SK-N-SH (cell line): ENCODE data around the gene HOXA10. TPM values are rescaled to one million over a fixed set of nuclear protein-coding genes. Genes with fewer than 3 reads are reported as not detected.
A peak's percentile ranks its signal among the peaks of the same experiment; 100 is the strongest.

Source experiments
- CTCF ChIA-PET: fragments of 300-600, 350-600 bp; formaldehyde crosslinking; extraction: SDS; loops from one replicate; lab custom pipeline; 2021; lab: Yijun Ruan, JAX
- POLR2A ChIA-PET: fragments of 350-600 bp; sonication (Branson Sonifier 250); formaldehyde crosslinking; extraction: SDS; loops from one replicate; lab custom pipeline; 2020; ENCODE audit warnings: antibody characterized with exemption, inconsistent platforms; lab: Yijun Ruan, JAX
- DNase-seq: peaks from one replicate; pipeline ENCODE4 v3.0.0; 2012
- H2AFZ ChIP-seq: fragments of 200-600 bp; sonication (generic); 2 replicates; pipeline ENCODE4 v1.8.1; 2016; ENCODE audit warnings: antibody characterized with exemption, mild to moderate bottlenecking, low read depth
- H3F3A ChIP-seq: fragments of 200-600 bp; sonication (generic); replicated peaks from 2 replicates; pipeline ENCODE3; 2016; ENCODE audit warnings: antibody characterized with exemption, mild to moderate bottlenecking; ENCODE audit not compliant: insufficient read depth
- H3K27ac ChIP-seq, 2 experiments: fragments of 200-500 bp in 1 of 2; fragments of 200-600 bp in 1 of 2; sonication (Bioruptor generic) in 1 of 2; sonication (generic), shearing (Covaris generic) in 1 of 2; 2 replicates each; pipeline versions ENCODE4 v1.5.1 to v1.6.1; 2014 to 2016; ENCODE audit warnings: low read depth in 2 of 2, inconsistent platforms in 1 of 2, low read length in 1 of 2, mild to moderate bottlenecking in 1 of 2, mixed read lengths in 1 of 2
- H3K27me3 ChIP-seq: fragments of 200-600 bp; sonication (generic), shearing (Covaris generic); 2 replicates; pipeline ENCODE4 v1.6.1; 2016; ENCODE audit warnings: mixed run types; ENCODE audit not compliant: insufficient read depth
- H3K36me3 ChIP-seq, 2 experiments: fragments of 200-500 bp in 1 of 2; fragments of 200-600 bp in 1 of 2; sonication (Bioruptor generic) in 1 of 2; sonication (generic) in 1 of 2; replicated peaks in 1 of 2; 2 replicates each; pipeline versions ENCODE3 to v1.5.1; 2014 to 2016; ENCODE audit warnings: low read length in 1 of 2, mild to moderate bottlenecking in 1 of 2; ENCODE audit not compliant: insufficient read depth in 2 of 2, control insufficient read depth in 1 of 2
- H3K4me1 ChIP-seq, 2 experiments: fragments of 200-500 bp in 1 of 2; fragments of 200-600 bp in 1 of 2; sonication (Bioruptor generic) in 1 of 2; sonication (generic), shearing (Covaris generic) in 1 of 2; 2 replicates each; pipeline versions ENCODE4 v1.5.1 to v1.6.1; 2014 to 2016; ENCODE audit warnings: low read depth in 1 of 2, low read length in 1 of 2, mixed run types in 1 of 2; ENCODE audit not compliant: insufficient read depth in 2 of 2, control insufficient read depth in 1 of 2
- H3K4me2 ChIP-seq: fragments of 200-600 bp; sonication (generic), shearing (Covaris generic); 2 replicates; pipeline ENCODE4 v1.6.1; 2017; ENCODE audit warnings: mixed run types
- H3K4me3 ChIP-seq, 2 experiments: fragments of 200-500 bp in 1 of 2; fragments of 200-600 bp in 1 of 2; sonication (Bioruptor generic) in 1 of 2; sonication (generic), shearing (Covaris generic) in 1 of 2; 2 replicates each; pipeline versions ENCODE4 v1.5.1 to v1.8.1; 2014 to 2016; ENCODE audit warnings: low read depth in 2 of 2, inconsistent platforms in 1 of 2, low read length in 1 of 2, mild to moderate bottlenecking in 1 of 2, mixed read lengths in 1 of 2, moderate library complexity in 1 of 2
- H3K79me2 ChIP-seq: fragments of 200-600 bp; sonication (generic); 2 replicates; pipeline ENCODE4 v1.8.1; 2017; ENCODE audit warnings: mild to moderate bottlenecking; ENCODE audit not compliant: insufficient read depth
- H3K9ac ChIP-seq: fragments of 200-600 bp; sonication (generic); 2 replicates; pipeline ENCODE4 v1.6.1; 2017; ENCODE audit warnings: mixed run types
- H3K9me2 ChIP-seq: fragments of 200-600 bp; sonication (generic); 2 replicates; pipeline ENCODE4 v1.6.1; 2017; ENCODE audit warnings: mixed run types
- H3K9me3 ChIP-seq: fragments of 200-600 bp; sonication (generic); 2 replicates; pipeline ENCODE4 v1.6.1; 2017; ENCODE audit warnings: mixed run types, mild to moderate bottlenecking, moderate library complexity
- H4K20me1 ChIP-seq: fragments of 200-600 bp; sonication (generic); 2 replicates; pipeline ENCODE4 v1.6.1; 2017; ENCODE audit warnings: mild to moderate bottlenecking, mixed run types; ENCODE audit not compliant: insufficient read depth
- CHD2 ChIP-seq: fragments of 150-350 bp; IDR thresholded peaks from 2 replicates; pipeline ENCODE4 v1.6.1; 2018; ENCODE audit warnings: low read length; ENCODE audit not compliant: partially characterized antibody
- CTCF ChIP-seq: fragments of 200-600 bp; sonication (generic); IDR thresholded peaks from 2 replicates; pipeline ENCODE4 v1.6.1; 2017; ENCODE audit warnings: antibody characterized with exemption, mild to moderate bottlenecking, moderate library complexity
- ELF1 ChIP-seq: IDR thresholded peaks from 2 replicates; pipeline ENCODE4 v1.4.0; 2012
- EP300 ChIP-seq, 2 experiments: IDR thresholded peaks; 2 replicates each; pipeline versions ENCODE4 v1.4.0 to v1.6.1; 2012; ENCODE audit warnings: borderline replicate concordance in 1 of 2, low read depth in 1 of 2, low read length in 1 of 2
- EZH2phosphoT487 ChIP-seq: fragments of 200-600 bp; sonication (generic); IDR thresholded peaks from 2 replicates; pipeline ENCODE4 v1.6.1; 2017; ENCODE audit warnings: low read depth, mixed run types, mild to moderate bottlenecking, antibody characterized with exemption, moderate library complexity, borderline replicate concordance
- FOSL2 ChIP-seq: IDR thresholded peaks from 2 replicates; pipeline ENCODE4 v1.4.0; 2012; ENCODE audit warnings: low read depth, mild to moderate bottlenecking, moderate library complexity, borderline replicate concordance
- JUND ChIP-seq: IDR thresholded peaks from 2 replicates; pipeline ENCODE4 v1.4.0; 2012
- PBX3 ChIP-seq: IDR thresholded peaks from 2 replicates; pipeline ENCODE4; 2012
- POLR2AphosphoS5 ChIP-seq: IDR thresholded peaks from 2 replicates; pipeline ENCODE4 v1.6.1; 2012; ENCODE audit warnings: low read depth, low read length
- RXRA ChIP-seq: IDR thresholded peaks from 2 replicates; pipeline ENCODE4 v1.4.0; 2012; ENCODE audit warnings: low read depth, mild to moderate bottlenecking, borderline replicate concordance
- SIN3A ChIP-seq: IDR thresholded peaks from 2 replicates; pipeline ENCODE4 v1.6.1; 2012; ENCODE audit warnings: low read depth, mild to moderate bottlenecking, low read length, moderate library complexity, borderline replicate concordance
- TEAD4 ChIP-seq: IDR thresholded peaks from 2 replicates; pipeline ENCODE4 v1.4.0; 2012; ENCODE audit warnings: mild to moderate bottlenecking, borderline replicate concordance; ENCODE audit not compliant: insufficient read depth
- WGBS: methylation state at CpG from one replicate; pipeline ENCODE4 v1.1.6; 2017; ENCODE audit warnings: low lambda C conversion rate; 5-methylcytosine and 5-hydroxymethylcytosine counted together
- polyA plus RNA-seq, 3 experiments: library from polyadenylated mRNA; depleted of rRNA; stranded (reverse); fragments of >200 nt; gene quantifications; 2 replicates each; pipeline ENCODE4 v1.2.3, GENCODE V29; 2012
- TF ChIP-seq, protein P1 (sequence below): IDR thresholded peaks from 2 replicates; pipeline ENCODE4 v1.4.0; 2012; ENCODE audit warnings: low read depth, borderline replicate concordance
- TF ChIP-seq, protein P2 (sequence below): fragments of 150-350 bp; IDR thresholded peaks from 2 replicates; pipeline ENCODE4 v1.6.1; 2017; ENCODE audit warnings: antibody characterized with exemption, low read length, low read depth, borderline replicate concordance
- TF ChIP-seq, protein P3 (sequence below): IDR thresholded peaks from 2 replicates; pipeline ENCODE4 v1.6.1; 2012; ENCODE audit warnings: mild to moderate bottlenecking, low read depth, low read length, moderate library complexity

The HOXA10 gene
- polyA plus RNA-seq, 1 of the 3 experiments (the other 2 are of a cell fraction) = not detected

- no peaks in the 10 kb centered on the region for H3K79me2 ChIP-seq
- H3K27me3 ChIP-seq = peaks cover 88% of the 10 kb centered on the region
- H3K36me3 ChIP-seq = no peaks in the 10 kb centered on the region
- H3K9ac ChIP-seq = no peak overlapping the region
- no peak overlapping the region for H3K27ac ChIP-seq
- H3F3A ChIP-seq = no peaks in the 10 kb centered on the region
- POLR2A ChIA-PET = interaction anchor here (0.6 kb wide), 1 partner anchor 13 kb away, joined by 3 read pairs; no protein-coding TSS in a partner anchor
- CTCF ChIA-PET = interaction anchor here (0.7 to 5.8 kb wide), 13 partner anchors 9 to 277 kb away, joined by 3 to 36 read pairs (median 4); partner anchors contain the start of gene HOXA5
- H3K9me2 ChIP-seq = no peaks in the 10 kb centered on the region
- no peak overlapping the region for H3K4me2 ChIP-seq
- H4K20me1 ChIP-seq = no peaks in the 10 kb centered on the region
- peaks cover 0 to 4% of the 10 kb centered on the region in 2 experiments; a peak in 1 of 4 replicates for H3K4me1 ChIP-seq
- H2AFZ ChIP-seq = no peak overlapping the region
- no peak for TF ChIP-seq TEAD4
- no peak for TF ChIP-seq POLR2AphosphoS5
- no peak for TF ChIP-seq CTCF
- TF ChIP-seq EP300 (IDR thresholded peaks at IDR 0.05; ENCODE audit: borderline replicate concordance in 1 of 2, low read depth in 1 of 2, low read length in 1 of 2) = no peak
- TF ChIP-seq, protein P1, sequence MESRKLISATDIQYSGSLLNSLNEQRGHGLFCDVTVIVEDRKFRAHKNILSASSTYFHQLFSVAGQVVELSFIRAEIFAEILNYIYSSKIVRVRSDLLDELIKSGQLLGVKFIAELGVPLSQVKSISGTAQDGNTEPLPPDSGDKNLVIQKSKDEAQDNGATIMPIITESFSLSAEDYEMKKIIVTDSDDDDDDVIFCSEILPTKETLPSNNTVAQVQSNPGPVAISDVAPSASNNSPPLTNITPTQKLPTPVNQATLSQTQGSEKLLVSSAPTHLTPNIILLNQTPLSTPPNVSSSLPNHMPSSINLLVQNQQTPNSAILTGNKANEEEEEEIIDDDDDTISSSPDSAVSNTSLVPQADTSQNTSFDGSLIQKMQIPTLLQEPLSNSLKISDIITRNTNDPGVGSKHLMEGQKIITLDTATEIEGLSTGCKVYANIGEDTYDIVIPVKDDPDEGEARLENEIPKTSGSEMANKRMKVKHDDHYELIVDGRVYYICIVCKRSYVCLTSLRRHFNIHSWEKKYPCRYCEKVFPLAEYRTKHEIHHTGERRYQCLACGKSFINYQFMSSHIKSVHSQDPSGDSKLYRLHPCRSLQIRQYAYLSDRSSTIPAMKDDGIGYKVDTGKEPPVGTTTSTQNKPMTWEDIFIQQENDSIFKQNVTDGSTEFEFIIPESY = no peak
- TF ChIP-seq RXRA = no peak
- TF ChIP-seq FOSL2 = no peak
- TF ChIP-seq EZH2phosphoT487 = no peak
- TF ChIP-seq, protein P2, sequence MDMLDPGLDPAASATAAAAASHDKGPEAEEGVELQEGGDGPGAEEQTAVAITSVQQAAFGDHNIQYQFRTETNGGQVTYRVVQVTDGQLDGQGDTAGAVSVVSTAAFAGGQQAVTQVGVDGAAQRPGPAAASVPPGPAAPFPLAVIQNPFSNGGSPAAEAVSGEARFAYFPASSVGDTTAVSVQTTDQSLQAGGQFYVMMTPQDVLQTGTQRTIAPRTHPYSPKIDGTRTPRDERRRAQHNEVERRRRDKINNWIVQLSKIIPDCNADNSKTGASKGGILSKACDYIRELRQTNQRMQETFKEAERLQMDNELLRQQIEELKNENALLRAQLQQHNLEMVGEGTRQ = no peak
- TF ChIP-seq, protein P3, sequence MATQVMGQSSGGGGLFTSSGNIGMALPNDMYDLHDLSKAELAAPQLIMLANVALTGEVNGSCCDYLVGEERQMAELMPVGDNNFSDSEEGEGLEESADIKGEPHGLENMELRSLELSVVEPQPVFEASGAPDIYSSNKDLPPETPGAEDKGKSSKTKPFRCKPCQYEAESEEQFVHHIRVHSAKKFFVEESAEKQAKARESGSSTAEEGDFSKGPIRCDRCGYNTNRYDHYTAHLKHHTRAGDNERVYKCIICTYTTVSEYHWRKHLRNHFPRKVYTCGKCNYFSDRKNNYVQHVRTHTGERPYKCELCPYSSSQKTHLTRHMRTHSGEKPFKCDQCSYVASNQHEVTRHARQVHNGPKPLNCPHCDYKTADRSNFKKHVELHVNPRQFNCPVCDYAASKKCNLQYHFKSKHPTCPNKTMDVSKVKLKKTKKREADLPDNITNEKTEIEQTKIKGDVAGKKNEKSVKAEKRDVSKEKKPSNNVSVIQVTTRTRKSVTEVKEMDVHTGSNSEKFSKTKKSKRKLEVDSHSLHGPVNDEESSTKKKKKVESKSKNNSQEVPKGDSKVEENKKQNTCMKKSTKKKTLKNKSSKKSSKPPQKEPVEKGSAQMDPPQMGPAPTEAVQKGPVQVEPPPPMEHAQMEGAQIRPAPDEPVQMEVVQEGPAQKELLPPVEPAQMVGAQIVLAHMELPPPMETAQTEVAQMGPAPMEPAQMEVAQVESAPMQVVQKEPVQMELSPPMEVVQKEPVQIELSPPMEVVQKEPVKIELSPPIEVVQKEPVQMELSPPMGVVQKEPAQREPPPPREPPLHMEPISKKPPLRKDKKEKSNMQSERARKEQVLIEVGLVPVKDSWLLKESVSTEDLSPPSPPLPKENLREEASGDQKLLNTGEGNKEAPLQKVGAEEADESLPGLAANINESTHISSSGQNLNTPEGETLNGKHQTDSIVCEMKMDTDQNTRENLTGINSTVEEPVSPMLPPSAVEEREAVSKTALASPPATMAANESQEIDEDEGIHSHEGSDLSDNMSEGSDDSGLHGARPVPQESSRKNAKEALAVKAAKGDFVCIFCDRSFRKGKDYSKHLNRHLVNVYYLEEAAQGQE = no peak
- TF ChIP-seq CHD2 = no peak
- no peak for TF ChIP-seq PBX3
- TF ChIP-seq JUND = no peak
- TF ChIP-seq ELF1 = no peak
- TF ChIP-seq SIN3A = no peak
- TF ChIP-seq, all 33 proteins: peak for 0
- Histone ChIP-seq H3K4me3 (peak overlapping the region in 1 of 2 experiments; percentile 37; a peak in 1 of 4 replicates), H3K9me3 (no peaks in the 10 kb centered on the region)
- 16% methylated on average over 12 of the region's 12 CpGs for WGBS
- DNase-seq = no peak
Observed at GRCh38 chr7:27131390-27131819, 42.7 kb downstream of the HOXA10 start.
